ENCODE results near the gene DLG2.

GRCh38 chr11:83544846-83545245 lies 2082.3 kb downstream of the DLG2 start:
- TF ChIP-seq POLR2AphosphoS5 (IDR thresholded peaks at IDR 0.05; ENCODE audit: low read depth, low read length) (no peak), FOXP2 (optimal IDR thresholded peaks at IDR 0.05; ENCODE audit: borderline replicate concordance, extremely low read depth, extremely low read length, insufficient read depth) (no peak), SIN3A (IDR thresholded peaks at IDR 0.05; ENCODE audit: borderline replicate concordance, insufficient read depth, low read length) (no peak), REST (IDR thresholded peaks at IDR 0.05; ENCODE audit: insufficient read depth in 1 of 2, low read depth in 2 of 2, low read length in 2 of 2) (no peak), TAF1 (IDR thresholded peaks at IDR 0.05; ENCODE audit: borderline replicate concordance, insufficient read depth, low read length) (no peak)
